Measurements from ENCODE around the gene PDE11A. TPM values are rescaled to one million over a fixed set of nuclear protein-coding genes. Genes with fewer than 3 reads are reported as not detected.

The PDE11A gene
- total and polyA plus RNA-seq, 2 of the 13 experiments (the other 11 are each of a cell fraction or from before 2014, with no cell fraction given) = 1.2 to 1.7 TPM

DNA sequence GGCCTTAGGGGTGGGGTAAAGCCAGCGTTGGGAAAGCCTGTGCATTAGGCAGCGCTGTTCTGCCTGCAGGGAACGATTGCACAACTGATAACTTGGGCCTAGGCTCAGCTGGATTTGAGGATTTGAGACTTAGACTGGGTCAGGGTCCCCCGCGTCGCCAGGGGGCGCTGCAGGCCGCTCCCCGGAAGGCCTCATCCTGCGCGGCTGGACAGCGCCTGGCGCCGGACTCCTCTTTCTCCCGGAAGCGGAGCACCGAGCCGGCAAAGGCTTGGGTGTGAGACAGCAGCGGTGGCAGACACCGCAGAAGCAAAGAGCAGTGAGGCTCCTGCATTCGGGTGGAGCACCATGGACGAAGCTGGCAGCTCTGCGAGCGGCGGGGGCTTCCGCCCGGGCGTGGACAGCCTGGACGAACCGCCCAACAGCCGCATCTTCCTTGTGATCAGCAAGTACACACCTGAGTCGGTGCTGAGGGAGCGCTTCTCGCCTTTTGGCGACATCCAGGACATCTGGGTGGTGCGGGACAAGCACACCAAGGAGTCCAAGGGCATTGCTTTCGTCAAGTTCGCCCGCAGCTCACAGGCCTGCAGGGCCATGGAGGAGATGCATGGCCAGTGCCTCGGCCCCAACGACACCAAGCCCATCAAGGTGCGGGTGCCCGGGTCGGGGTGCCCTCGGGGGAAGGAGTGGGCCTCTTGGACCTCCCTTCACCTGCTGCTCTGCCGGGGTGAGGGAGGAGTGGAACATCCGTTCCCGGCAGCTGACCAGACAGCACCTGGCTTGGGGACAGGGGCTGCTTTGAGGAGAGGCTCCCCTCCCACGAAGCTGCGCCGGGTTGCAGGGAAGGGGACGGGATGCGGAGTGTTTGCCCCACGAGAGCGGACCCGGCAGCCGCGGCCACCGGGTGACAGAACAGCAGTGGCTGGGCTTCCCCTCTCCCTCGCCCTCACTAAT, 39.9 kb upstream of the PDE11A start, which contains the start of gene RBM45 (continued):
- peak; percentile 97 for TF ChIP-seq KLF11 (CRISPR knock-in tag; IDR thresholded peaks at IDR 0.05)
- TF ChIP-seq, protein P1, sequence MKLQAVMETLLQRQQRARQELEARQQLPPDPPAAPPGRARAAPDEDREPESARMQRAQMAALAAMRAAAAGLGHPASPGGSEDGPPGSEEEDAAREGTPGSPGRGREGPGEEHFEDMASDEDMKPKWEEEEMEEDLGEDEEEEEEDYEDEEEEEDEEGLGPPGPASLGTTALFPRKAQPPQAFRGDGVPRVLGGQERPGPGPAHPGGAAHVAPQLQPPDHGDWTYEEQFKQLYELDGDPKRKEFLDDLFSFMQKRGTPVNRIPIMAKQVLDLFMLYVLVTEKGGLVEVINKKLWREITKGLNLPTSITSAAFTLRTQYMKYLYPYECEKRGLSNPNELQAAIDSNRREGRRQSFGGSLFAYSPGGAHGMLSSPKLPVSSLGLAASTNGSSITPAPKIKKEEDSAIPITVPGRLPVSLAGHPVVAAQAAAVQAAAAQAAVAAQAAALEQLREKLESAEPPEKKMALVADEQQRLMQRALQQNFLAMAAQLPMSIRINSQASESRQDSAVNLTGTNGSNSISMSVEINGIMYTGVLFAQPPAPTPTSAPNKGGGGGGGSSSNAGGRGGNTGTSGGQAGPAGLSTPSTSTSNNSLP (IDR thresholded peaks at IDR 0.05; ENCODE audit: low read depth, low read length) = peak; percentile 48
- TF ChIP-seq ZNF335 (CRISPR knock-in tag; IDR thresholded peaks at IDR 0.05) = peak; percentile 95
- TF ChIP-seq CENPT (CRISPR knock-in tag; IDR thresholded peaks at IDR 0.05; ENCODE audit: low read depth) = peak; percentile 15; the same call in 1 of the 2 replicates
- peak; percentile 82 for TF ChIP-seq ZNF546 (CRISPR knock-in tag; conservative IDR thresholded peaks at IDR 0.05)
- TF ChIP-seq HMG20A (CRISPR knock-in tag; IDR thresholded peaks at IDR 0.05; ENCODE audit: borderline replicate concordance) = no peak; the same call in none of the 2 replicates
- TF ChIP-seq IKZF1 (IDR thresholded peaks at IDR 0.05) = no peak
- TF ChIP-seq, protein P2, sequence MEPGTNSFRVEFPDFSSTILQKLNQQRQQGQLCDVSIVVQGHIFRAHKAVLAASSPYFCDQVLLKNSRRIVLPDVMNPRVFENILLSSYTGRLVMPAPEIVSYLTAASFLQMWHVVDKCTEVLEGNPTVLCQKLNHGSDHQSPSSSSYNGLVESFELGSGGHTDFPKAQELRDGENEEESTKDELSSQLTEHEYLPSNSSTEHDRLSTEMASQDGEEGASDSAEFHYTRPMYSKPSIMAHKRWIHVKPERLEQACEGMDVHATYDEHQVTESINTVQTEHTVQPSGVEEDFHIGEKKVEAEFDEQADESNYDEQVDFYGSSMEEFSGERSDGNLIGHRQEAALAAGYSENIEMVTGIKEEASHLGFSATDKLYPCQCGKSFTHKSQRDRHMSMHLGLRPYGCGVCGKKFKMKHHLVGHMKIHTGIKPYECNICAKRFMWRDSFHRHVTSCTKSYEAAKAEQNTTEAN (CRISPR knock-in tag; conservative IDR thresholded peaks at IDR 0.05) = peak; percentile 54; the same call in 1 of the 2 replicates
- peak; percentile 99 for TF ChIP-seq KAT8 (CRISPR knock-in tag; IDR thresholded peaks at IDR 0.05)
- peak; percentile 99 for TF ChIP-seq ZNF580 (CRISPR knock-in tag; IDR thresholded peaks at IDR 0.05; ENCODE audit: borderline replicate concordance, low read depth)
- 0 out of 2 replicates have a peak, but pooled peaks have one; percentile 84 for TF ChIP-seq ZBTB39 (CRISPR knock-in tag; IDR thresholded peaks at IDR 0.05)
- TF ChIP-seq, protein P3, sequence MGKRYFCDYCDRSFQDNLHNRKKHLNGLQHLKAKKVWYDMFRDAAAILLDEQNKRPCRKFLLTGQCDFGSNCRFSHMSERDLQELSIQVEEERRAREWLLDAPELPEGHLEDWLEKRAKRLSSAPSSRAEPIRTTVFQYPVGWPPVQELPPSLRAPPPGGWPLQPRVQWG (CRISPR knock-in tag; IDR thresholded peaks at IDR 0.05; ENCODE audit: borderline replicate concordance, low read depth) = no peak
- peak; percentile 87; the same call in 1 of the 2 replicates for TF ChIP-seq ZNF275 (CRISPR knock-in tag; IDR thresholded peaks at IDR 0.05; ENCODE audit: borderline replicate concordance)
- peak; percentile 46; the same call in 1 of the 2 replicates for TF ChIP-seq NR1H2 (CRISPR knock-in tag; IDR thresholded peaks at IDR 0.05; ENCODE audit: borderline replicate concordance, low read depth)
- peak; percentile 79 for TF ChIP-seq ZNF770 (CRISPR knock-in tag; IDR thresholded peaks at IDR 0.05)
- TF ChIP-seq RNF2 (conservative IDR thresholded peaks at IDR 0.05; ENCODE audit: low read depth) = peak; percentile 77
- TF ChIP-seq, protein P4, sequence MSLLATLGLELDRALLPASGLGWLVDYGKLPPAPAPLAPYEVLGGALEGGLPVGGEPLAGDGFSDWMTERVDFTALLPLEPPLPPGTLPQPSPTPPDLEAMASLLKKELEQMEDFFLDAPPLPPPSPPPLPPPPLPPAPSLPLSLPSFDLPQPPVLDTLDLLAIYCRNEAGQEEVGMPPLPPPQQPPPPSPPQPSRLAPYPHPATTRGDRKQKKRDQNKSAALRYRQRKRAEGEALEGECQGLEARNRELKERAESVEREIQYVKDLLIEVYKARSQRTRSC (CRISPR knock-in tag; IDR thresholded peaks at IDR 0.05; ENCODE audit: low read depth) = 0 out of 2 replicates have a peak, but pooled peaks have one; percentile 70
- no peak for TF ChIP-seq MBD4 (IDR thresholded peaks at IDR 0.05; ENCODE audit: borderline replicate concordance, low read length)
